Activated CD8-positive, alpha-beta memory T cell treated with anti-CD3 and anti-CD28 coated beads for 24 hours (primary cell): ENCODE data around the gene TMEM248.
"Not testable (repeated sequence)": the region's sequence is repeated elsewhere in the genome, so short reads cannot be mapped to it uniquely, and the experiment has no call there.

Experiments
- DNase-seq: peaks from one replicate; pipeline ENCODE4 v3.0.0-alpha.2; 2020

TMEM248 gene

GRCh38 chr7:66952343-66953043 lies 31.5 kb downstream of the TMEM248 start:
- no peak for DNase-seq

DNA sequence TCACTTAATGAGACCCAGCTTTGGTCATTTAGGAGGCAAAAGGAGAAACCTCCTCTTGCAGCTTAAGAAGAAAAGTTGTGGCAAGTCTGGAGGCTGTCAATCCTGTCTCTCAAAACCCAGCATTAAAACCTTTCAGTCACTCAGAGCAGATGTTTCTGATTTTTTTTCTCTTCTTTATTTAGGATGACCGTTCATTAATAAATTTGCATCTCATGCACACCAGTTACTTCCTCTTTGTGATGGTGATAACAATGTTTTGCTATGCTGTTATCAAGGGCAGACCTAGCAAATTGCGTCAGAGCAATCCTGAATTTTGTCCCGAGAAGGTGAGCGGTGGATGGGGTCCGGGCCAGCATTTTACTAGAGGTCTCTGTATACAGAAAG lies 32.0 kb downstream of the TMEM248 start:
- DNase-seq: no peak

DNA sequence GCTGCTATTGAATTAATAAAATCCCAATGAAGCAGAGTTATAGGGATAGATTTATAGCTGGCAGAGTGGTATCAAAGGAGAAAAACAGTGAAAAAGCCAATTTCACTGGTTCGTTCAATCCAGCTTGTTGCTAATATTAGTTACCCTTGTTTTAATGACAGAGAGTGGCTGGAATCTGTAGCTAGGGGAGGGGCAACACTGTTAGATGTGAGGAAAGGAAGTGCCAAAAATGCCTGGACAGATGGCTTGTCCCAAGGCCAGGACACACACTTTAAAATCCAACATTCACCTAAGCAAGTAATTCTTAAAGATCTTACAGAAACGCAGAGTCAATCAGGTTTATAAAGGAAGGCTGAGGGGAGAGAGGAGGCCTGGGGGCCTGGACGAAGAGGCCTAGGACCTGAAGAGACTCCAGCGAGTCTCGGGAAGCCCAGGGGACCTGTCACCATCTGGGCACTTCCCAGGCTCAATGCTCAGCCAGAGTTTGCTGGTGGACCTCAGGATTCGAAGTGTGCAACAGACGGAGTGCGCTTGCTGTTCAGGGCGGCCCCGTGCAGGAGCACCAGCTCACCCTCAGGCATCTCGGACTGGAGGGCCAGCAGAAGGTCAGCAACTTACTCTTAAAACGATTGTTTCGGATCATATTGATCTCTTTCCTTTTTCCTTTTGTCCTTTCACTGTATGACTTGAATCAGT lies 36.7 kb downstream of the TMEM248 start:
- DNase-seq: no peak

DNA sequence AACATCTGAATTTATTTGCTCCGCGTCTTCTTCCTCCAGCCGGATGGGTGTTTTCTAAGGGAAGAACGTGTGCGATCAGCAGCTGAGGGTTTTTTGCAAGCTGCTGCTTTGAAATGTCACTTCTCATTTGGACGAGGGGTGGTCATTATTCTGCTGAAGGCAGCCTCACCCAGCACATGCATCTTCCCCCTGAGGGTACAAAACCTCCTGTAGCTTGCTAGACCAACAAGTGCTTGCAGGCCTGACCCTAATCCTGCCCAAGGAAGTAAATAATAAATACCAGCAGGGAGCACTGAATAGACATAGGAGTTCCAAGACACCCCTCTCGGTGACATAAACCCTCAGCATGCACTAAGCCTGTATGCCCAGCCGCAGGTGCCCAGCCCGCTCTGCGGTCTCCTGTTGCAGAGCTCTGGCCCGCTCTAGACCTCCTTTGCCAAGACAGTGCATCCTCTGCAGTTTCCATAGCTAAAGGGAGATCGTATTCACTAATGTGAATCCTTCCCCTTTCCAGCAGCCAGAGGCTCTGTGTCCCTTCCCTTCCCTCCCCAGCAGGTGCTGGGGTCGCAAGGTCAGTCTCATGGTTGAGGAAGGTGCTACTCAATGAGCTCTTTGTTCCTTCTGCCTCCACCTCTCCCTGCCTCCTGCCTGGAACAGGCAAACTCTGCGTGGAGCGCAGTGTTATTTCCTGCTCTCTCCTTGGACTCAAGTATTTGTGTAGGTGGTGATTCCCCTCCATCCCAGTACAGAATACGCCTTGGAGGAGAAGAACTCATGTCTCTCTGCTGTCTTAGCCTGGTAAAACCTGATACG lies 37.7 kb downstream of the TMEM248 start:
- no peak for DNase-seq

GRCh38 chr7:66960192-66960591 lies 39.2 kb downstream of the TMEM248 start:
- DNase-seq: no peak

- DNase-seq: no peak
These were observed 40.1 kb downstream of the TMEM248 start for GRCh38 chr7:66961096-66961495.

GRCh38 chr7:66964411-66964810 lies 43.4 kb downstream of the TMEM248 start:
- no peak for DNase-seq

DNA sequence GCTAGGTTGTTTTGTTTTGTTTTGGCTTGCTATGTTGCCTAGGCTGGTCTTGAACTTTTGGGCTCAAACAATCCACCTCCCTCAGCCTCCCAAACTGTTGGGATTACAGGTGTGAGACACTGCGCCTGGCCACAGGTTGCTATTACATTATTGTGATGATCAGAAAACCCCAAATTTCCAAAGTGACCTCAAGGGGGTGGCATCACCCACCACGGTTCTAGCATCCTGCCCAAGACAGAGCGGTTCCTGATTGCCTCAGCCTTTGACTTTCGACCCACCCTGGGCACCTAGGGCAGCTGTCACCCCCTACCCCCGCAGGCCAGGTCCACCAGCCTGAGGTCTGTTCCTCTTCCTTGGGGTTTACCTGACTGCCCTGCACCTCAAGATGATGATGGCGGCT lies 46.0 kb downstream of the TMEM248 start:
- DNase-seq: no peak

- DNase-seq: not testable (repeated sequence)
These were observed 48.0 kb downstream of the TMEM248 start for GRCh38 chr7:66969001-66969400.

GRCh38 chr7:66970310-66970709 lies 49.3 kb downstream of the TMEM248 start:
- DNase-seq: no peak

GRCh38 chr7:66974986-66975590 lies 54.1 kb downstream of the TMEM248 start:
- DNase-seq: no peak

DNA sequence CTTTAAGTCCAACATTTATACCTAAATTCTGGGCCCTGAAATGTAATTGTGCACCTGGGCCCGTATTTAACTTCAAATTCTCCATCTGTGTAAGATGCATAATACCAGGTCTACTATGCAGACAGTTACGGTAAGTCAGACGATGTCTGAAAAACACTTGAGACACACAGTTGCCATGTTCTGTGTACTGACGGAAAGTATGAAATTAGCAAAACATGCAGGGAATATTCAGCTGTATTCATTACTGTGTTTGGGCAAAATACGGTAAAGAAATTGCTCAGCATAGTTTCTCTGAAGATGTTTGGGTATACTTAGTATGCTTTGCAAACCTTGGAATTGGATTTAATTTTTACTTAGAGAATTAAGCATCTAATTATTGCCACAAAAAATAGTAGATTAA lies 57.3 kb downstream of the TMEM248 start:
- DNase-seq: not testable (repeated sequence)

DNA sequence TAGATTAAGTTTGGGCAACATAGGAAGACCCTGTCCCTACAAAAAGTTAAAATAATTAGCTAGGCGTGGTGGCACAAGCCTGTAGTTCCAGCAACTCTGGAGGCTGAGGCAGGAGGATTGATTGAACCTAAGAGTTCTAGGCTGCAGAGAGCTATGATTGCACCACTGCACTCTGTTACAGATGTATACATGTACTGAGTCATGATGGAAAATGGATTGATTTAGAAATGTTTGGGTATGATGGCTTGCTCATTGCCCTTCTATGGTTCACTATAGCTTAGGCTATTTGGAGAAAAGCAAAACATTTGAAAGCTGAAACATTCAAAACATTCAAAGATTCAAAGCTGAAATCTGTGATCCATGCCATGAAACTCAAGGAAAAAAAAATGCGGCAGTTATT lies 58.0 kb downstream of the TMEM248 start:
- DNase-seq: not testable (repeated sequence)

- not testable (repeated sequence) for DNase-seq
These were observed 59.3 kb downstream of the TMEM248 start for GRCh38 chr7:66980336-66980735.

DNA sequence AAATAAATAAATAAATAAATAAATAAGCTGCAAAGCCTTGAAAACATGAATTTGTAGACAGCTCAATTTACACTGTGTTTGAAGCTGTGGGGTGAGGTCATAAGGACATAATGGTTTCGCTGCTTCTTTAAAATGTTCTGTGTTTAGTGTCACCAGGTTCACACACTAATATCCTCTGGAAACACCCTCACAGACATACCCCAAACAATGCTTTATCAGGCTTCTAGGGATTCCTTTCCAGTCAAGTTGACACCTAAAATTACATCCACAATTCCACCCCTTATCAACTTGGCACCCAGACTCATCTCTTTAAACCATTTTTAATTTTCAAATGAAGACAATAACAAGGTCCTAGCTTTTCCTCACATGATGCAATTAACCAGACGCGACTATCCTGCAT lies 68.5 kb downstream of the TMEM248 start:
- not testable (repeated sequence) for DNase-seq

- not testable (repeated sequence) for DNase-seq
These were observed 73.0 kb downstream of the TMEM248 start for GRCh38 chr7:66994051-66994450.

DNA sequence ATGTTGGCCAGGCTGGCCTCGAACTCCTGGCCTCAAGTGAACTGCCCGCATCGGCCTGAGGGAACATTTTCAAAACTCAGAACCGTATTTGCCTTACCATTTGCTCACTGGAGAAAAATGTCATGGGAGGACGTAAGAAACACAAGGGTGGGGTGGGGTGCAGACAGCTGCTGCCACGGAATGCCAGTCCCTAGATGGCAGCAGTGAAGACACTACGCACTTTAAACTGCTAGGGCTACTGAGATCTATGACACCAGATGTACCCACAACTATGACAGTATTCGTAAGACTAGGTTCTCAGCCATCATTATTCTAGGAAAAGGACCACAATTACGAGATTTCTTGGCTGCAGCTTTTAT lies 73.6 kb downstream of the TMEM248 start:
- peak; percentile 69 for DNase-seq

GRCh38 chr7:66995050-66995776 lies 74.2 kb downstream of the TMEM248 start, which contains the start of gene SBDS:
SBDS (minus strand) TSS chr7:66995586; CDS start chr7:66995417, 169 bp downstream.
- peak; percentile 93 for DNase-seq

- peak; percentile 99 for DNase-seq
These were observed 75.6 kb downstream of the TMEM248 start, which contains the start of gene TYW1 for GRCh38 chr7:66996444-66997191. TYW1 (plus strand) TSS chr7:66996833; CDS start chr7:66996979, 146 bp downstream.

DNA sequence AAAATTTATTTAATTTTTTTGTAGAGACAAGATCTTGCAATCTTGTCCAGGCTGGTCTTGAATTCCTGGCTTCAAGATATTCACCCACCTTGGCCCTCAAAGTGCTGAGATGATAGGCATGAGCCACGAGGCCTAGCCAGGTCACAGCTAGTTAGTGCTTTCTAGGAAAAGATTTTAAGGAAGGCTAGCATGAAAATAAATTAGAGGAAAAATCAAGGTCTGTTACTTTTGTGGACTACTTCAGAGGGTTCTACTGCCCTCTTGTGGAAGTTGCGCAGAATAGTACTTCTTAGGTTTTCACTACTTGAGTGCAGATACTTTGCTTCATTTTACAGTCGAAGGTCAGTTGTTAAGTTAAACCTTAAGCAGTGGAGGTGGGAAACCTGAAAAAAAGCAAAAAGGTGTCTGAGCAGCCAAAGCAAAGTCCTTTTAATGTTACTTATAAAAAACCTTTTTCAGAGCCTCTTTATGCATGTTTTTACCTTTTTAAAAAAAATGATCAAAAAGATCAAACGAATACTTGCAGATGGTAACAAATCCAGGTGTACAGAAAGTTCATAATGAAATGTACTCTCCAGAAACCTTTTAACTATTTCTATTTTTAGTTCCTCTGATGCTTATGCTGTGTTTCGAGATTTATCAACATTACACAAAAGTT lies 79.7 kb downstream of the TMEM248 start:
- not testable (repeated sequence) for DNase-seq

GRCh38 chr7:67004145-67004544 lies 83.1 kb downstream of the TMEM248 start:
- not testable (repeated sequence) for DNase-seq
